ENCODE results near the gene MOB3B.
"Not testable (repeated sequence)": the region's sequence is repeated elsewhere in the genome, so short reads cannot be mapped to it uniquely, and the experiment has no call there.

Gene MOB3B

DNA sequence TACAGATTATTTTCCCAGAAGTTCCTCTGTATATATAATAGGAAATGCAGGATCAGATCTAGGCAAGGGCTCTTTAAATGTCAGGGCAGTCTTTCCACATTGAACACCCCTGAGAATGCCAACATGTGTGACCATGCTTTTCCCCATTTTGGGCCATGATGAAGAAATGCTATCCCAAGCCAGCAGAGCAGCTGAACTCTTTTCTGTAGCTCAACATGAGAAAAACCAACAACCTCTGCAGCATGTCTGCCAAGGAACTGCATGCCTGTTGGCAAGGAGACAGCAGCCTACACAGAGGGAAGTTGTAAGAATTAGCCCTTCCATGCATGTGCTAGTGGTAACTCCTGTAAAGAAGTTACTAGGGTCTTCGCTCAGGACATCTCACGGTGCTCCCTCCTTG, 15.1 kb downstream of the MOB3B start:
- DNase-seq: no peak

GRCh38 chr9:27511771-27512170, 17.8 kb downstream of the MOB3B start:
- no peak for DNase-seq

DNA sequence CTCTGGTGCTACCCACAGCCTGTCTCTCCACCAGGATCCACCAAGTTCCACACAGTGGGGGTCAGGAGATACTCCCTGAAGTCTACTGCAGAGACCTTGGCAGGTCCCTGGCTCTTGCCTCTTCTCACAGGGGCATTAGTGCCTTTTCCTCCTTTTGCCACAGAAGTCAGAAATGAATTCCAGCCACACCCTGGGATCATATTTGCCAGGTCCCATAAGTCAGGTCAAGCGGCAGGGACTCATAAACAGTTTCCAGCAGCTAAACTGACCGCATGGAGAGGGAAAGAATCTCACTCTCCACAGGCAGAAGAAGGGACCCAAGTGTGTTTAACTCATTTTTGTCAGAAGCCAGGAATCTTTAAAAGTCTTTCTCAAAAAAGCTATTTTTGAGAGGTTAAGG, 18.8 kb downstream of the MOB3B start:
- DNase-seq: no peak

GRCh38 chr9:27506981-27507380, 22.6 kb downstream of the MOB3B start:
- DNase-seq: no peak

DNA sequence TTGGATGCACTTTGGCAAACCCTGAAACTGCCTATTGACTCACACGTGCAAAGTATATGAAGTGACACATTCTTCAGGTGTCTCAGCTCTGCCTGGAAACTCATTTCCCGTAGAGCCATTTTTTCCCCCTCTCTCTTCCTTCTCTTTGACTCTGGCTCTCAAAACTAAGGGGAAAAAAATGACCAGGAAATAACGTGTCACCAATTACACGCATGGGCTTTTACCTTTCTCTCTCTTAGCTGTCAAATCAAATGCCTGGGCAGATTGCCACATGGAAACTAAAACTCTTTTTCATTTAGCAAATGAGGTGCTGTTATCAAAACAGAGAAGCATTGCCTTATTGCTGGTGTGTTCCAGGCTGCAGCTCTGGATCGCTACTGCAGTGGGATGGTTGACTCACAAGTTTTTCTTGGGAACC, 23.9 kb downstream of the MOB3B start:
- DNase-seq: no peak

DNA sequence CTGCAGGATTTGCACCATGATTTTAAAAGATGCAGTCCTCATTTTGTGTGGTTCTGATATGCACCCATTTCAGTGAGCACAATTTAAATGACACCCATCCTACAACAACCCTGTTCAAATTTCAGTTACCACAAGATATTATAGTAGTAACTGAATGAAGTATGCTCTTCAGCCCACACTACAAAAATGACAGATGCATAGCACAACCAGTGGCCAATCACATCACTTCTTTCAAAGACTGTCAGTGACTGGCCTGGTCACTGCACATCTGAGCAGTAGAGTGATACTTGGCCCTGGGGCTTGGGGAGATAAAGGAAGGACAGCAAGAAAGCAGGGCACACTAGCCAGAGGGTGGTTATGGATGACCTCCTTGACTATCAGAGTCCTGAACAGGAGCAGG, 25.4 kb downstream of the MOB3B start:
- DNase-seq: no peak

DNA sequence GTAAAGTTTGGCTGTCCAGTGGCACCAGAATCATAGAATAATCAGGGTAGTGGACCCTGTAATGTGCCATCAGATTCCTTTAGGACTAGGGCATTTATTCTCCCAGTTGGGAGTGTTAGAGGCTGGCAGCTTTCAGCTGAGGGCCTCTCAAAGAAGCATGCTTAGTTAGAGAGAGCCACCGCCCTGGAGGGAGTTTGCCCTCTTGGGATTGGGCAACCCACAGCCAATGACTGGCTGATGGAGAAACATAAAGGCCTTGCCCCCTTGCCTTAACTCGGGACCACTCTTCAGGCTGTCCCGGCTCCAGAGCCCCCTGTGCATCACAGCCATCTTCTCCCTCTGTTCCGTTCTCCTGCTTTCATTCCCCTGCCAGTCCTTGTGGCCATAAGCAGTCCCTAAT, 26.0 kb downstream of the MOB3B start:
- DNase-seq: no peak

GRCh38 chr9:27500902-27501301, 28.7 kb downstream of the MOB3B start:
- not testable (repeated sequence) for DNase-seq

- no peak for DNase-seq
Measured at GRCh38 chr9:27499451-27499850, 30.2 kb downstream of the MOB3B start.

DNA sequence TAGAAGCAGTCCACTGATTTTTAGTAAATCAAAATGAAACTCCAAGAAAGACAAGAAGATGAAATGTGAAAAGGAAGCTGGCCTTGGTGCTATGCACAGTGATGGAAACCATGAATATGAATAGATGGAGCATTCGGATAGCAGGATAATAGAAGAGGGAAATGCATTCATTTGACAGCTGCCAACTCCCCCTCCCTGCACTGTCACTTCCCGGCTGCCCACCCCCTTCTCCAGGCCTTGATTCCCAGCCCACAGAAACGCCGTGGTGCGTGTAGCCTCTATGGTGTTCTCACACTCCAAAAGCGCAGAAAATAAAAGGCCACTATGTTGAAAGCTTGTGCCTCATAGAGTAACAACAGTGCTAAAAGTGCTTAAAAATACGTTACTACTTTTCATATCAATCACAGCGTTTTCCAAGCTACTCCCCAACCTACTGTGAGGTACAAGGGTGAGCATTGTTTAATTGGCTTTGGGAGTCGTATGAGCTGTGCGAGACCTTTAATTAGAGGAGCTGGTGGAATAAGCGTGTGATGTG, 31.7 kb downstream of the MOB3B start:
- no peak for DNase-seq

DNA sequence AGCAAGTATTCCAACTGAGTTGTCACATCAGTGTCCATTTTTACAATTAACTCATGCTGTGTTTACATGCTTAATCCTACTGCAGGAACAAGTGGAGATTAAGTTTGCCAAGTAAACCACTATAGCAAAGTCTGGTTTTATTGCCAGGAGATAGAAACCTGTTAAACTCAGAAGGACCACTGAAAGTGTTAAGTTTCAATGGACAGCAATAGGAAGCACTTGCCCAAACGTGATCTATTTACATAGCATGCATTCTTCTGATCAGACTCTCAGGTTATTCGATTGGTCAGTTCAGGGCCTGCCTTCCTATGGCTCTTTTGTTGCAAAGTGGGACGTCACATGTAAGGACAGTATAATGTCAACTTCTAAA, 33.5 kb downstream of the MOB3B start:
- no peak for DNase-seq

- no peak for DNase-seq
Measured at GRCh38 chr9:27495480-27496134, 34.0 kb downstream of the MOB3B start.

GRCh38 chr9:27491154-27491553, 38.5 kb downstream of the MOB3B start:
- no peak for DNase-seq

DNA sequence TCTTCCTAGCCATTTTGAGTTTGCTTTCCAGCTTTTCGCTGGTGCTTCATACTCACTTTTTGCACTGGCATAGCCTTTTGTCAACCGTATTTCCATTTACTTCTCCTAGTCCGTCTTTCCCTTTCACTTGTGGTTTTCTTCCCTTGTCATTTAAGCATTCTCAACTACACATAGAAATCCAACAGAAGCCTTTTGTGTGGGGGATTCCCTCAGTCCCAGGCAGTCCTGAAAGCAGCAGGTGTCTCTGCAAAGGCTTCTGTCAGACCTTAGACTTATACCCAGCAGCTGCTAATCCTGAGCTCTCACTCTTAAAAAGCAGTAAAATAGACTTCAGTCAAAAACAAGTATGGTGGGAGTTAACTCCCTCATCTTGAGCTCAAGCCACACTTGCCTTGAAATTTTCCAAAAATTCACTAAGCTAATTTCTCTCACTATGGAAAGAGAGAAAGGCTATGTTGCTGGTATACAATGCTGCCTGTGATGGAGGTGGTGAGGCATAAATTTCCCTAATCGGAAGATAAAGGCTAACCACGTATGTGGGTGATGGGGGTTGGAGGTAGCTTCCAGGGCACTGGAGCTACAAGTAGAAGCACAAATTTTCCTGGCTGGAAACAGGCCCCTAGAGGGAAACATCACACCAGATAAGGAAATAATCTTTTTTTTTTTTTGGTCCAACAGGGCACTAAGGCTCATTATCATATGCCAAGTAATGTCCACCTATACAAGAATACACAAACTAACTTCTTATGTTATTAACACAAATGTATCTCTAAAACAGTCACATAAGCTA, 40.3 kb downstream of the MOB3B start:
- no peak for DNase-seq

DNA sequence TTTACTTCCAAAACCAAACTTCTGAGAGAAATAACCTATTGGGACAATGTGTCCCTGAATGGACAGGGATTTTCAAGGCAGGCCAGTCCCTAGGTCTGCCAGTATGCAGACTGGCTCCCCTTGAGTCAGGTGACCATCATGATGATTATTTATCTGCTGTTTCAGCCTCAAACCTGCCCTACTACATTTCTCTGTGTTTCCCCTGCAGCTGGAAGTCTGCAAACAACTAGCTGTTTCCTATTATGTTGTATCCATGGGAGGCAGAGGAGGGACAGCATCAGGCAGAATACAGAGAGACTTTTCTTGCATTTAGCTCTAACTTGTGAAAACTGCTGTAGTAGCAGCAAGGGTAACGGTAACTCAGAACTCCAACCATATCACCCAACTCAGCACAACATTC, 41.7 kb downstream of the MOB3B start:
- DNase-seq: no peak

DNA sequence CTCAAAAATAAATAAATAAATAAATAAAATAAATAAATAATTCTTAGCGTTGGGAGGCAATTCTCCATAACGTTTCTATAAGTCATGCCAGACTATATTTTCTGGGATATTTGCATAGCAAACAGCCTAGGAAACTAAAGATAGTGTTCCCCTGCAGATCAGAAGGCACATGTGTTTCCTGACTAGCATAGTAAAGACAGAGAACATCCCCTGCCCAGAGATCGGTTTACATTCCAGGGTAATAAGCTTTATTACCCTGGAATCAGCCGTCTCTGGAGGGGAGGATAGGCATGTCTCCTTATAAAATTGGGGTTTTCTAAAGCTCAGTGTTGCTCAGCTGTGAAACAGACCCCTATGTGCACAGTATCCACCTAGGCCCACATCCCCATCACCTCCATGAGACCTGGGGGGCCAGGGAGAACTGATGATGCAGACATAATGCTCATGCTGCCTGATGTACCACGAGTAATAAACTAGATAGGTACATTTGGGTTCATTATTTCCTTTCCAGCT, 42.4 kb downstream of the MOB3B start:
- DNase-seq: no peak

DNA sequence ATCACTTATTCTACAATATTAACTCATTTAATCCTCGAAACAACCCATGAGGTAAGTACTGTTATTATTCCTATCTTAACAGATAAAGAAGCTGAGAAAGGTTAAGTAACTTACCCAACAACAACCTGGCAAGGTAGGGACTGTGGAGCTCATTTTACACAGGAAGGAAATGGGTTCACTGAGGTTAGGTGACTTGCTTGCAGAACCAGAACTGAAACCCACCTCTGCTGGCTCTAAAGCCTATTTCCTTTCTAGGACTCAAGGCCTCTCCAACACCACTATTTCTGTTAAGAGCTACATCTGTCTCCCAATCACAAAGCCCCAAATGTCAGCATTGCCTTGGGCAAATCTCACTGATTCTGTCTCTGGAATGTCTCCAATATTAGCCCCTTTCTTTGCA, 44.5 kb downstream of the MOB3B start:
- peak; percentile 16 for DNase-seq

GRCh38 chr9:27483576-27483975, 46.0 kb downstream of the MOB3B start:
- DNase-seq: no peak

DNA sequence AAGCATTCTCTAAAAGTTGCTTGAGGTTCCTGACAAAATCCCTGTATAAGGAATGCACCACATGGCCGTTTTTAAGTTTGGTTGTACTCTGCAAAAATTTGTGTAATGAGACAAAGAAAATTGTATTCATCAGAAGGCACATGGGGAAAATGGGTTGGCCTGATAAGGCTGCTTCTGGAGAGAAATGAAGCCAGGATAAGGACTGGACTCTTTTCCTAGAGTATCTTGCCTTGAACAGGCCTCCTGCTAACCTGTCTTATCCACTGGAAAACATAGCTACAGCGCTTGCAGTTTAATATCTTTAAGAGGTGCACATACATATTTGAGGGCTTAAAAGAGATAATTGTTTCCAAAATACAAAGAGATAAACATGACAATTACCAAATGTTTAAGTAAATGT, 46.9 kb downstream of the MOB3B start:
- no peak for DNase-seq

DNA sequence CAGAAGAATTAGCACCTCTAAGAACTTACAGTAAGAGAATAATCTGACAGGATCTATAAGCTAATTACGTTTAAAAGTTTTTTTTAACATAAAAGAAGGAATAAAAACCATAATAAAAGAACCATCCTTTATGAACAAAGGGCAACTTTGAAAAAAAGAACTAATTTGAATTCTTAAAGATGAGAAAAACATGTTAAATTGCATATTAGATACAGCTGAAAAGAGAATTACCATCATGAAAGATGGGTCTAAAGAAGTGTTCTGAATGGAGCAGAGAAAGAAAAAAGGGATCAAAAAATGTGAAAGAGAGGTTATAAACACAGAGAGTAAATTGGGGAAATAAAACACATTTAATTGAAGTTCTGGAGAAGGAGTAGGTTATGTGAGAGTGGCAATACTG, 51.3 kb downstream of the MOB3B start:
- DNase-seq: no peak

DNA sequence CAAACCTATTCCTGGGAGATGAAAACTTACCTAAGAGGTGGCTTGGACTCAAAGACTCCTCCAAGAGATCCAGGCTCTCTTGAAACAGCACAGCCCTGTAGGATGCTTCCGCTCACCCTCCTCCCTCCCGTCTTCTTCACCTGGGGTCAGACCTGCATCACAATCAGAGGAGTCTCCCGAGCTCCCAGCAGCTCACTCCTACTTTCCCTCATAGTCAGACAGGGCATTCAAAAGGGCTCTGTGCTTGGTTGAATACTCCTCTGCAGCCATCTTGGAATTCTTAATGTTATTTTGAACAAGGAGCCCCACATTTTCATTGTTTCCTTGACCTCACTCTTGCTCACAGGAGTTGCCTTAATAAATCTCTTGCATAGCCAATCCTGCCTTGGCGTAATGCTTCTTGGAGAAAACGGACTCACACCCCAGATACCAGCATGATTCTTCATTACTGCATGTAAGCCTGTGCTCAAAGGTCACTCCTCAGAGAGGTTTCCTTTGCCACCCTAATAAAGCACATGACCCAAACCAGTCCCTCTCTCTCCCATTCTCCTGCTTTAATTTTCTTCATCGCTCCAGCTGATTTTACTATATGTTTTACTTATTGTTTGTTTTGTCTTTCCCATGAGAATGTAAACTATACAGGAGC, 52.6 kb downstream of the MOB3B start:
- no peak for DNase-seq

GRCh38 chr9:27475057-27475595, 54.5 kb downstream of the MOB3B start:
- DNase-seq: no peak

- DNase-seq: no peak
Measured at GRCh38 chr9:27474305-27474704, 55.3 kb downstream of the MOB3B start.
